PFSK-1 (cell line): ENCODE measurements around the gene FOXG1.

Experiments used
- FOXP2 ChIP-seq: optimal IDR thresholded peaks from 2 replicates; pipeline ENCODE3; 2011; ENCODE audit warnings: borderline replicate concordance, control low read depth, inconsistent platforms; ENCODE audit not compliant: insufficient read depth; ENCODE audit errors: extremely low read length, extremely low read depth
- POLR2AphosphoS5 ChIP-seq: IDR thresholded peaks from 2 replicates; pipeline ENCODE4 v1.6.1; 2012; ENCODE audit warnings: low read depth, mild to moderate bottlenecking, control low read depth, low read length, moderate library complexity
- REST ChIP-seq, 2 experiments: IDR thresholded peaks; 2 replicates each; pipeline versions ENCODE4 v1.6.1 to v1.8.0; 2011 to 2012; ENCODE audit warnings: low read depth in 2 of 2, low read length in 2 of 2, control low read depth in 1 of 2, inconsistent platforms in 1 of 2, mild to moderate bottlenecking in 1 of 2, moderate library complexity in 1 of 2; ENCODE audit not compliant: insufficient read depth in 1 of 2
- SIN3A ChIP-seq: IDR thresholded peaks from 2 replicates; pipeline ENCODE4 v1.6.1; 2012; ENCODE audit warnings: mild to moderate bottlenecking, low read length, moderate library complexity, borderline replicate concordance; ENCODE audit not compliant: insufficient read depth
- TAF1 ChIP-seq: IDR thresholded peaks from 2 replicates; pipeline ENCODE4 v1.6.1; 2012; ENCODE audit warnings: low read length, control low read depth, borderline replicate concordance; ENCODE audit not compliant: insufficient read depth

FOXG1 gene

GRCh38 chr14:28783664-28784063 lies 17.1 kb downstream of the FOXG1 start:
- TF ChIP-seq SIN3A, result no peak
- TF ChIP-seq REST (IDR thresholded peaks at IDR 0.05; ENCODE audit: insufficient read depth in 1 of 2, low read depth in 2 of 2, low read length in 2 of 2), result no peak
- no peak for TF ChIP-seq FOXP2
- no peak for TF ChIP-seq POLR2AphosphoS5
- no peak for TF ChIP-seq TAF1

DNA sequence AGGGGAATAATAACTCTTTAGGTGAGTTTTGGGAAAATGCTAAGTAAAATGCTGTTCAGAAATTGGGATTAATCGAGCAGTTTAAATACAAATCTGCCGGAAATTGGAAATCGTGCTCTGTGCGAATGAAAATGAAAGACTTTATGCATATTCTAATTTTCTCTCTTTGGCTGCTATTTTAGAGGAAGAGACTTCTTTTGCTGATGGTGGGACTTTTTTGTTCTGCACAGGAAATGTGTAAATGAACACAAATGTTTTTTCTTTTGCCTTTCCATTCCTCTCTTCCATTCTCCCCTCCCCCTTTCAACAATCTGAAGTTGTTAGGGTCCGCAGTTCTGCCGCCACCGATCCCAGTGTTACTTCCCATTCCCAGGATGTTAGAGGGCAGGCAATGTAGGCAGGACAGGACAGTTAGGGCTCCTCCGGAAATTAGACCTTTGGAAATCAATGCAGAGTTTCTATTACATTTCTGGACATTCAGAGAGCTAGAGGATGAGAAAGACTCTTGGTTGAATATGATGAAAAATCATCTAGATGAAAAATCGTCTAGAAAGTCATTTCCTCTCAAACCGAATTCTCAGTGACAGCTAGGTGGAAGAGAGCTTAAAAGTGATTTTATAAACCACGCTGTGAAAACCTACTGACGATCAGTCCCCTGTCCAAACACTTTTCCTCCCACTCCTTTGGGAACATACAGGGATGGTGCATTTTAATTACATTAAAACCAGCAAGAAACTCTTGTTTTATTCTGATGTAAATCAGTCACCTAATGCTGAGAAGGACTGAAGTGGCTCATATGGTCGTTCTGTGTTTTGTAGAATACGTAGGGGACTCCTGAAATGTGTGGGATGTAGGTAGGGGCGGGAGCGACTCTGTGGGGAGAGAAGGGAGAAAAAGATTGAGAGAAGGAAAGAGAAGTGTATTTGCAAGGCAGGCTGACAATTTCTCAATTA lies 17.8 kb downstream of the FOXG1 start:
- TF ChIP-seq REST (IDR thresholded peaks at IDR 0.05; ENCODE audit: insufficient read depth in 1 of 2, low read depth in 2 of 2, low read length in 2 of 2) (no peak), POLR2AphosphoS5 (no peak), SIN3A (no peak), FOXP2 (no peak), TAF1 (no peak)

DNA sequence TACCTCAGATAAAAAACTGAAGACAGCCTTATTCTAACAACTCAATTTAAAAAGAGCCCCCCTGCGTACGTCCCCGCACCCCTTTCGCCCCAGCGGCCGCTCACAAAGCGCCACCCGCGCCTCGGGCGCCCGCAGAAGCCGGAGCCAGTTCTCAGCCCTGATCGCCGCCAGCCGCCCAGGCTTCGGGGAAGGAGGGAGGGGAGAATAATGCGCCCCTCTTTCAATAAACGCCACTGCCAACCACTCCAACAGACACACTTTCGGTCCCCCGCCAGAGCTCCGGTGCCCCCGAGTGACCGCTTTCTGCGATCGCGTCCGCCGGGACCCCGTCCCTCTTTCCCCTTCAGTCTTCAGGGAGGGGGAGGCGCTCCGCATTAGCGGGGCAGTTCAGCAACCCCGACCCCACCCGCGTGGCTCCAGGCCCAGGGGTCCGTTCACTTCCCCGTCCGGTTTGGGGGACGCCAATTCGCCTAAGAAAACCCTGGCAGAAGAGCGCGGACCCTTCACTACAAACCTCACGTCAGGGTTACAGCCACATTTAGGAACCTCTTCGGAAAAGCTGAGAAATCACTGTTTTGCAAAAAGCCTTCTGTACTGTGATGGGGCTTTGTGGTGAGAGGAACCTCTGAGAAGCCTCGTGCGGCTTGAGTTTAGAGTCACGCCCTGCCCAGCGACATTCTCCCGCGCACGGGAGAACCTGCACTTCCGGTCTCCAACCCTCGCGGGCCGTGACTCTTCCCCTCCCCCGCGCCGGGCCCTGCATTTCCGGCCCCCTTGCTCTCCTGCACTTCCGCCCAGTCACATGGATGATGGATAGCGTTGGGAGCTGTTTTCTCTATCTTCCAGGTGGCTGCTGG lies 18.7 kb downstream of the FOXG1 start:
- no peak for TF ChIP-seq POLR2AphosphoS5
- TF ChIP-seq FOXP2, result no peak
- no peak for TF ChIP-seq TAF1
- no peak for TF ChIP-seq SIN3A
- TF ChIP-seq REST (IDR thresholded peaks at IDR 0.05; ENCODE audit: insufficient read depth in 1 of 2, low read depth in 2 of 2, low read length in 2 of 2), result no peak

DNA sequence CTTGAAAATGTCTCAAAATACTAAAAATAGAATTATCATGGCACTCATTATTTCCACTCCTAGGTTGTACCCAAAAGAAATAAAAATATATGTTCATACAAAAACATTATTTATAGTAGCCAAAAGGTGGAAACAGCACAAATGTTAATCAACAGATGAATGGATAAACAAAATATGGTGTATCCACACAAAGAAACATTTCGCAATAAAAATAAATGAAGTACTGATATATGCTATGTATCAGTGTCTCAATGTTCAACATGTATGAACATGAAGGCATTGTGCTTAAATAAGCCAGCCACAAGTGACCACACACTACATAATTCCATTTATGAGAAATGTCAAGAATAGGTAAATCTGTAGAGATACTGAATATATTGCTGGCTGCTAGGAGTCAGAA lies 40.9 kb downstream of the FOXG1 start:
- TF ChIP-seq FOXP2 (no peak), SIN3A (no peak), POLR2AphosphoS5 (no peak), REST (IDR thresholded peaks at IDR 0.05; ENCODE audit: insufficient read depth in 1 of 2, low read depth in 2 of 2, low read length in 2 of 2) (no peak), TAF1 (no peak)
